ENCODE results near the gene RNF17. TPM values are rescaled to one million over a fixed set of nuclear protein-coding genes. Genes with fewer than 3 reads are reported as not detected.

RNF17 gene
- total and polyA plus RNA-seq, 10 of the 15 experiments (the other 5 are each of a cell fraction or from before 2014, with no cell fraction given) = not detected

GRCh38 chr13:24922745-24923591 lies 159.0 kb downstream of the RNF17 start (continued):
- TF ChIP-seq PKNOX1 (IDR thresholded peaks at IDR 0.05) = peak; percentile 53
- no peak for TF ChIP-seq KDM1A (IDR thresholded peaks at IDR 0.05; ENCODE audit: borderline replicate concordance)
- TF ChIP-seq SP1 (IDR thresholded peaks at IDR 0.05; ENCODE audit: low read depth, low read length) = peak; percentile 88
- 0 out of 2 replicates have a peak, but pooled peaks have one; percentile 40 for TF ChIP-seq RBBP5 (conservative IDR thresholded peaks at IDR 0.05)
- no peak for TF ChIP-seq ZBTB11 (CRISPR knock-in tag; IDR thresholded peaks at IDR 0.05)
- TF ChIP-seq IKZF2 (IDR thresholded peaks at IDR 0.05) = peak; percentile 70 to 72; a peak in 3 of 4 replicates
- peak; percentile 75 for TF ChIP-seq RELA (IDR thresholded peaks at IDR 0.05; ENCODE audit: borderline replicate concordance, partially characterized antibody)
- TF ChIP-seq TAF1 (IDR thresholded peaks at IDR 0.05; ENCODE audit: borderline replicate concordance, low read depth, low read length) = peak; percentile 73
- peak; percentile 73; the same call in 1 of the 2 replicates for TF ChIP-seq STAT3 (IDR thresholded peaks at IDR 0.05; ENCODE audit: low read depth, low read length)
- TF ChIP-seq MYC (IDR thresholded peaks at IDR 0.05; ENCODE audit: insufficient read depth, insufficient read length, insufficient replicate concordance, low read length, severe bottlenecking) = peak; percentile 36
- TF ChIP-seq WRNIP1 (IDR thresholded peaks at IDR 0.05; ENCODE audit: borderline replicate concordance, low read depth, low read length) = no peak
- TF ChIP-seq BCL3 (IDR thresholded peaks at IDR 0.05; ENCODE audit: borderline replicate concordance, insufficient read depth, low read depth, low read length, poor library complexity, severe bottlenecking) = no peak
- peak; percentile 44; the same call in 1 of the 2 replicates for TF ChIP-seq MTA2 (IDR thresholded peaks at IDR 0.05; ENCODE audit: low read depth)
- peak; percentile 86; the same call in 1 of the 2 replicates for TF ChIP-seq ZNF207 (IDR thresholded peaks at IDR 0.05; ENCODE audit: borderline replicate concordance)
- peak; percentile 42 for TF ChIP-seq CBFB (IDR thresholded peaks at IDR 0.05; ENCODE audit: low read depth)
- peak; percentile 99 for TF ChIP-seq MEF2A (IDR thresholded peaks at IDR 0.05; ENCODE audit: insufficient read depth, low read depth, low read length)
- peak; percentile 47 to 52; a peak in 2 of 4 replicates for TF ChIP-seq BHLHE40 (IDR thresholded peaks at IDR 0.05; ENCODE audit: borderline replicate concordance in 1 of 2, low read depth in 2 of 2, low read length in 1 of 2)
- no peak for TF ChIP-seq REST (IDR thresholded peaks at IDR 0.05; ENCODE audit: low read depth, low read length)
- TF ChIP-seq SMARCA5 (IDR thresholded peaks at IDR 0.05) = peak; percentile 93
- TF ChIP-seq JUNB (IDR thresholded peaks at IDR 0.05) = peak; percentile 61

All from GM12878 (cell line).